ENCODE data around the gene PRELP. TPM values are rescaled to one million over a fixed set of nuclear protein-coding genes. Genes with fewer than 3 reads are reported as not detected.
"Not testable (repeated sequence)": the region's sequence is repeated elsewhere in the genome, so short reads cannot be mapped to it uniquely, and the experiment has no call there.

Gene PRELP
- total RNA-seq, 1 donor from 2014 or later: 2.9 TPM

- no peak overlapping the region for H3K27ac Mint-ChIP-seq (ENCODE audit: unreplicated experiment)
- H3K9me3 Mint-ChIP-seq: no peaks in the 10 kb centered on the region
- no peak for DNase-seq (ENCODE audit: low read depth, low spot score)
- H3K36me3 Mint-ChIP-seq (ENCODE audit: low read depth): no peaks in the 10 kb centered on the region
- H3K4me3 Mint-ChIP-seq: no peak overlapping the region
- H3K27me3 Mint-ChIP-seq (ENCODE audit: low read depth): peaks cover 9% of the 10 kb centered on the region
- peaks cover 35% of the 10 kb centered on the region for H3K4me1 Mint-ChIP-seq
- no peak for TF ChIP-seq CTCF (conservative IDR thresholded peaks at IDR 0.05)
Measured at GRCh38 chr1:203464743-203465142, 10.9 kb upstream of the PRELP start.

GRCh38 chr1:203465146-203465798 is 10.3 kb upstream of the PRELP start:
- Mint-ChIP-seq H3K27me3 (ENCODE audit: low read depth) (peaks cover 9% of the 10 kb centered on the region), H3K36me3 (ENCODE audit: low read depth) (no peaks in the 10 kb centered on the region), H3K4me3 (no peak overlapping the region), H3K27ac (ENCODE audit: unreplicated experiment) (peak overlapping the region; percentile 48), H3K9me3 (no peaks in the 10 kb centered on the region), H3K4me1 (peaks cover 32% of the 10 kb centered on the region)
- DNase-seq (ENCODE audit: low read depth, low spot score): no peak
- no peak for TF ChIP-seq CTCF (conservative IDR thresholded peaks at IDR 0.05)

- Mint-ChIP-seq H3K4me1 (peaks cover 30% of the 10 kb centered on the region), H3K4me3 (no peak overlapping the region), H3K36me3 (ENCODE audit: low read depth) (no peaks in the 10 kb centered on the region), H3K27ac (ENCODE audit: unreplicated experiment) (peak overlapping the region; percentile 87), H3K27me3 (ENCODE audit: low read depth) (peaks cover 9% of the 10 kb centered on the region), H3K9me3 (no peaks in the 10 kb centered on the region)
- no peak for TF ChIP-seq CTCF (conservative IDR thresholded peaks at IDR 0.05)
- DNase-seq (ENCODE audit: low read depth, low spot score): peak; percentile 16
Measured at GRCh38 chr1:203465948-203466347, 9.7 kb upstream of the PRELP start.

GRCh38 chr1:203466906-203467549 is 8.6 kb upstream of the PRELP start:
- not testable (repeated sequence) for H3K4me3 Mint-ChIP-seq; H3K27me3 Mint-ChIP-seq (ENCODE audit: low read depth); H3K36me3 Mint-ChIP-seq (ENCODE audit: low read depth); H3K9me3 Mint-ChIP-seq; DNase-seq (ENCODE audit: low read depth, low spot score)
- H3K4me1 Mint-ChIP-seq: peaks cover 26% of the 10 kb centered on the region
- H3K27ac Mint-ChIP-seq (ENCODE audit: unreplicated experiment): peak overlapping the region; percentile 63

- peaks cover 5% of the 10 kb centered on the region for H3K27me3 Mint-ChIP-seq (ENCODE audit: low read depth)
- no peak overlapping the region for H3K4me3 Mint-ChIP-seq
- TF ChIP-seq CTCF (conservative IDR thresholded peaks at IDR 0.05): no peak
- no peaks in the 10 kb centered on the region for H3K9me3 Mint-ChIP-seq
- H3K36me3 Mint-ChIP-seq (ENCODE audit: low read depth): no peaks in the 10 kb centered on the region
- no peak for DNase-seq (ENCODE audit: low read depth, low spot score)
- peak overlapping the region; percentile 68 for H3K27ac Mint-ChIP-seq (ENCODE audit: unreplicated experiment)
- peaks cover 31% of the 10 kb centered on the region for H3K4me1 Mint-ChIP-seq
Measured at GRCh38 chr1:203467550-203467921, 8.1 kb upstream of the PRELP start.

- H3K27ac Mint-ChIP-seq (ENCODE audit: unreplicated experiment): no peak overlapping the region
- H3K9me3 Mint-ChIP-seq: no peaks in the 10 kb centered on the region
- H3K27me3 Mint-ChIP-seq (ENCODE audit: low read depth): peaks cover 5% of the 10 kb centered on the region
- no peaks in the 10 kb centered on the region for H3K36me3 Mint-ChIP-seq (ENCODE audit: low read depth)
- H3K4me1 Mint-ChIP-seq: peaks cover 31% of the 10 kb centered on the region
- no peak overlapping the region for H3K4me3 Mint-ChIP-seq
- TF ChIP-seq CTCF (conservative IDR thresholded peaks at IDR 0.05): no peak
- DNase-seq (ENCODE audit: low read depth, low spot score): no peak
Measured at GRCh38 chr1:203468326-203468725, 7.3 kb upstream of the PRELP start.
